ENCODE data around the gene AATK. TPM values are rescaled to one million over a fixed set of nuclear protein-coding genes. Genes with fewer than 3 reads are reported as not detected.

Gene AATK
- total and polyA plus RNA-seq, 9 of the 15 experiments (the other 6 are each of a cell fraction or from before 2014, with no cell fraction given), result 0.11 to 0.55 (median 0.38) TPM; not detected in 5

GRCh38 chr17:81153340-81153803 lies 12.6 kb downstream of the AATK start (continued):
- TF ChIP-seq TFE3 (CRISPR knock-in tag; IDR thresholded peaks at IDR 0.05), result no peak
- TF ChIP-seq KDM2B (CRISPR knock-in tag; IDR thresholded peaks at IDR 0.05), result no peak
- TF ChIP-seq HLTF (IDR thresholded peaks at IDR 0.05), result no peak
- no peak for TF ChIP-seq ZNF140 (CRISPR knock-in tag; IDR thresholded peaks at IDR 0.05)
- TF ChIP-seq NCOA6 (IDR thresholded peaks at IDR 0.05), result no peak
- TF ChIP-seq PATZ1 (CRISPR knock-in tag; IDR thresholded peaks at IDR 0.05; ENCODE audit: borderline replicate concordance), result no peak
- TF ChIP-seq CBX3 (IDR thresholded peaks at IDR 0.05; ENCODE audit: borderline replicate concordance in 1 of 2, low read length in 2 of 2), result no peak
- TF ChIP-seq ZNF133 (CRISPR knock-in tag; IDR thresholded peaks at IDR 0.05), result no peak
- no peak for TF ChIP-seq SMARCA5 (IDR thresholded peaks at IDR 0.05)
- TF ChIP-seq ZNF121 (CRISPR knock-in tag; conservative IDR thresholded peaks at IDR 0.05), result no peak
- TF ChIP-seq NRF1 (conservative IDR thresholded peaks at IDR 0.05 in 1 of 2, IDR thresholded peaks at IDR 0.05 in 1 of 2), result peak; percentile 84 to 87
- no peak for TF ChIP-seq TRIM25 (IDR thresholded peaks at IDR 0.05; ENCODE audit: borderline replicate concordance)
- no peak for TF ChIP-seq ZNF184 (CRISPR knock-in tag; IDR thresholded peaks at IDR 0.05)
- TF ChIP-seq TSC22D4 (tag; IDR thresholded peaks at IDR 0.05), result no peak
- TF ChIP-seq MXD1 (CRISPR knock-in tag; IDR thresholded peaks at IDR 0.05; ENCODE audit: borderline replicate concordance, poor library complexity, severe bottlenecking), result no peak
- TF ChIP-seq ZBTB2 (IDR thresholded peaks at IDR 0.05), result no peak
- no peak for TF ChIP-seq ZNF668 (CRISPR knock-in tag; IDR thresholded peaks at IDR 0.05)
- no peak for TF ChIP-seq BCL6 (CRISPR knock-in tag; IDR thresholded peaks at IDR 0.05)
- no peak for TF ChIP-seq IFI16 (CRISPR knock-in tag; IDR thresholded peaks at IDR 0.05)
- no peak for TF ChIP-seq ZNF57 (CRISPR knock-in tag; IDR thresholded peaks at IDR 0.05)
- 0 out of 2 replicates have a peak, but pooled peaks have one; percentile 30 for TF ChIP-seq NCOA1 (IDR thresholded peaks at IDR 0.05; ENCODE audit: low read depth)
